GM18868 (cell line): ENCODE measurements around the gene TEAD4.

Experiments used
- ATAC-seq: cut with Tn5 transposase; IDR thresholded peaks from one replicate; pipeline ENCODE4 v1.9.1; 2021; ENCODE audit warnings: mild to moderate bottlenecking, moderate library complexity; ENCODE audit not compliant: unreplicated experiment

TEAD4 gene

DNA sequence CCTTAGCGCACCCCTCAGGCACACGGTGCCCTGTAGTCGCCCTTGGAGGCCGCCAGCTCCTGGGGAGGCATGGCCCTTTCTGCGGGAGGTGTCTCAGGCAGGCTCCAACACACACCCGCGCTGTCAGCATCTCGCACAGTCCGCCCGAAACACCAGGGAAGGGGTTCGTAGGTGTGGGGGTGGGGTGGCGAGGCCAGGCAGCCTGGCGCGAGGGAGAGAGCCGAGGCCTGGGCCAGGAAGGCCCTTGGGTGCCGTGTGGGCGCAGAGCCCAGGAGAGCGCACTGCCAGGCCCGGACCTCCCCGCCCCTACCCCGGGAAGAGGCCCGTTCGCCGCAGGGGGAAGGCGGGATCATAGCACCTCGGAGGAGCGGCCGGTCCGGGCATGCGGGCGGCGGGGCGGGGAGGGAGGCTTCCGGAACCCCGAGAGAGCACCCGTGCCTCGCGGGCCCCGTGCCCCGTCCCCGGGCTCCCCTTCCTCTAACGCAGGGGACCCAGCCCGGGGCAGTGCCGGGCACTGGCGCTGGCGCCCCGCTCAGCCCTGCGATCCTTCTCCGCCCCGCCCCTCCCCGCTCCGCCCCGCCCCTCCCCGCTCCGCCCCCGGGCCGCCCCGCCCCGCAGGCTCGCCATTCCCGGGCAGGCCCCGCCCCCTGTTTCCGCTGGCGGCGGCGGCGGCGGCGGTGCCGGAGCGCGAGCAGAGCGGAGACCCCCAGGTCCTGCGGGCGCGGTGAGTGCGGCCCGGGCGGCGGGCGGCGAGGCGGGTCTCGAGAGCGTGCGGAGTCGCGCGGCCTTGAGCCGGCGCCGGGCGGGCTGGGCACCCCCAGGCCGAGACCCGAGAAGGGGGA, 117.8 kb downstream of the TEAD4 start, which contains the start of gene TSPAN9:
Gene TSPAN9, plus strand, starts transcription at position 650 of the 842 bp plus-strand sequence. CDS start 123,815 bp downstream, outside the sequence.
- ATAC-seq: peak; percentile 68

DNA sequence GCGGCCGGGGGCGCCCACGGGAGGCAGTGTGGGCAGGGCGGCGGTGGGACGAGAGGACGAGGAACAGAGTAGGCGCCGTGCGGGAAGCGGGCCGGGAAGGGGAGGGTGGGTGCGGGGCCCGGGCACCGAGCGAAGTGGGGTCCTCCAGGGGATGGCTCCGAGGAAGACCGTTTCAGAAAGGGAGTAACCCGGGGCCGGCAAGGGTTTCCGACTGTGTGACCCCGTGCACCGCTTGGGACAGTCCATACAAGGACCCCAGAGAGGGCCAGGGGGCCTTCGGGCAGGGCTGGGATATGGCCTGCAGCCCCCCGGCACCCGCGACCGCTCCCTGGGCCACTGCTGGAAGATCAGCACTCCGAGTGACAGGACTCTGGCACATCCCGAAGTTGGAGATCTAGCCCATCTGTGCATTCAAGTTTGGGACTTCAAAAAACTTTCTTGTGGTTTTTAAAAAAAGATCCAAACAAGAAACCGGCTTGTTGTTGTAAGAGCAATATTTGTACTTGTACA, 118.4 kb downstream of the TEAD4 start:
- no peak for ATAC-seq

DNA sequence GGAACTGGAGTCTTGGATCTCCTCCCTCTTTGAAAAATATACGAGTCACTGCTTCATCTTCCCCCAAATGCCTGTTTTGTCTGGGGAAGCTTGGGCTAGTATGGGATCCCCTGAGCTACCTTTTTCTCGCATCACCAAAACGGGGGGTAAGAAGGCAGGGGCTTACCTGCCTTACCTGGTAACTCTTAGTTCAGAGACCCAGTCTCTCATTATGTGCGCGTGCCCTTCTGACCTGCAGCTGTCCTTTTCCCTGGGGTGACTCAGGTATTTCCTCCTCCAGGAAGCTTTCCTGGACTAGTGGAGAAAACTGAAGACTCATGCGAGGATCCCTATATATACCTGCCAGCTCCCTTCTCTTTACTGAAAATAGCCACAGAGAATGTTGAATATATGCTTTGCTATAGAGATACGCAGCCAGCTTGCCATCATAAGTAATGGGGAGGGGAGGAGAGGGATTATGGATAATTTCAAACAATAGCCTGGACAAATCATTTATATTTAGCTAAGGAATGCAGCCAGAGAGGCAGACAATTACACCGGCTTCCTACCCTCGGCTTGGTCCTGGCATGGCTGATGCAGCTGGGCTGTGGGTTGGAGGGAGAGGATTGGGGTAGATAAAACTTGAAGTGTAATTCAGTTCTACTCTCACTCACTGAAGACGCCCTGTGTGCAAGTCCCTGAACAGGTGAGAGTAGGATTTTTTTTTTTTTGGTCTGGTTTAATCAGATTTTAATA, 119.1 kb downstream of the TEAD4 start:
- ATAC-seq: no peak

DNA sequence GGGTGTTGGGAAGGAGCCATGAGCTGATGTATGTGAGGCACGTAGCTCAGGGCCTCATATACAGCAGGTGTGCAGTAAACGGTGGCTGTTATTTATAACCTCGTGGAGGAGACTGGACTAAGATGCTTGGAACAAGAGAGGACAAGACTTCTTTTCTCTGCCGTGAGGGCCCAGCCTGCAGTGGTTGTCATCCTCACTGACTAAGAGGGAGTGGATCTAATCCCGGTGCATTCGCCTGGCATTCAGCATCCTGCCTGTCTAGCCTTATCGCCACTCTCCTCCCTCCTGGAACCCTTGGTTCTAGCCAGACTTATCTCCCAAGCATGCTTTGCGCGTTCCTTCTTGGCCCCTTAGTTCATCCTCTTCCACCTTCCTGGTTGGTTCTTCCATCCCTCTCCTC, 121.9 kb downstream of the TEAD4 start:
- ATAC-seq: no peak

DNA sequence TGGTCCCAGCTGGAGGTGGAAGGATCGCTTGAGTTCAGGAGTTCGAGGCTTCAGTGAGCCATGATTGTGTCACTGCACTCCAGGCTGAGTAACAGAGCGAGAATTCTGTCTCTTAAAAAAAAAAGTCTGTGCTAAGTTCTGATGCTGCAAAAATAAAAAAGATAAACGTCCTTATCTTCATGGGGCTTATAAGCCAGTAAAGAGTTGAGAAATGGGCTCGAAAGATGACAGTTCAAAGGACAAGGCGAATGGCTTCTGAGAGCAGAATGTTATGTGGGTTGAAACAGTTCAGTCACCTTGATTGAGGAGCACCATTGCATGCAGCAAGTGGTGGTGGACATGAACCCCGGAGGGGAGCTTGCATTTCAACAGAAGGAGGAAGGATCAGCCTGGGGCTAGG, 122.7 kb downstream of the TEAD4 start:
- ATAC-seq: no peak

GRCh38 chr12:3083241-3083920, 124.2 kb downstream of the TEAD4 start:
- ATAC-seq: no peak

DNA sequence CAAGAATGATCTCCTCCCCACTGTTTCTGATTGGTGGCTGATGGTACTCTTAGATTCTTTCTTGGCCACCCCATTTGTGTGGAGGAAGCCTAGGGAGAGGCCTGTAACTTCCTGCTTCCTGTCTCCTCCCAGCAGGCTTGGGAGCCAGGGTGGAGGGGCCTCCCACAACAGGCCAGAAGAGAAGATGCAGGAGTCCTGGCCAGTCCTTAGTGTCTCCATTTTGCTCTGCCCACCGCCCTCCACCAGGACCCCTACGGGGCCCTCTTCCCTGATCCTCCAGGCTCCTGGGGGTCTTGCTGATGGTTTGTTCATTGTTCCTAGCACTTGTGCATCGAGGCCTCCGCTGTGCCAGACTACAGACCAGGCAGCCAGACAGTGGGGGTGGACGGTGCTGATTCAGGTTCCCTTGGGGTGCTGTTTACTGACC, 124.7 kb downstream of the TEAD4 start:
- no peak for ATAC-seq

DNA sequence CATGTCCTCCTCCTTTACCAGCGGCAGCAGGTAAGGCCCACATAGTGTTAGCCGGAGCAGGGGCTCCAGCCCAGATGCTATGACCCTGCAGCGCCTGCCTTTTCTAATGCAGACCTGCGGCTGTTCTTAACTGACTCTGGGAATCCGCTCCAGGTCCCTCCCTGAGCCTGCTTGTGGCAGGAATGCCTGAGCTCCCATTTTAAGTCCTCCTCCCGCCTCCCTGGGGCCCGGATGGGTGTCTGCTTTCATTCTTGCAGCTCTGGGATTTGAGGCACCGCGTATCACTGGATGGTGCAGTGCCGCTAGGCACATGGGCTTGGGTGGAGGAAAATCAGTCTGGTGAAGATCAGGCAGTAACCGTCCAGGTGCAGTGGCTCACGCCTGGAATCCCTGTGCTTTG, 125.5 kb downstream of the TEAD4 start:
- no peak for ATAC-seq

- ATAC-seq: no peak
Measured at GRCh38 chr12:3085341-3086139, 126.3 kb downstream of the TEAD4 start.

- ATAC-seq: no peak
Measured at GRCh38 chr12:3086211-3086610, 127.0 kb downstream of the TEAD4 start.

GRCh38 chr12:3086729-3087323, 127.6 kb downstream of the TEAD4 start:
- no peak for ATAC-seq

DNA sequence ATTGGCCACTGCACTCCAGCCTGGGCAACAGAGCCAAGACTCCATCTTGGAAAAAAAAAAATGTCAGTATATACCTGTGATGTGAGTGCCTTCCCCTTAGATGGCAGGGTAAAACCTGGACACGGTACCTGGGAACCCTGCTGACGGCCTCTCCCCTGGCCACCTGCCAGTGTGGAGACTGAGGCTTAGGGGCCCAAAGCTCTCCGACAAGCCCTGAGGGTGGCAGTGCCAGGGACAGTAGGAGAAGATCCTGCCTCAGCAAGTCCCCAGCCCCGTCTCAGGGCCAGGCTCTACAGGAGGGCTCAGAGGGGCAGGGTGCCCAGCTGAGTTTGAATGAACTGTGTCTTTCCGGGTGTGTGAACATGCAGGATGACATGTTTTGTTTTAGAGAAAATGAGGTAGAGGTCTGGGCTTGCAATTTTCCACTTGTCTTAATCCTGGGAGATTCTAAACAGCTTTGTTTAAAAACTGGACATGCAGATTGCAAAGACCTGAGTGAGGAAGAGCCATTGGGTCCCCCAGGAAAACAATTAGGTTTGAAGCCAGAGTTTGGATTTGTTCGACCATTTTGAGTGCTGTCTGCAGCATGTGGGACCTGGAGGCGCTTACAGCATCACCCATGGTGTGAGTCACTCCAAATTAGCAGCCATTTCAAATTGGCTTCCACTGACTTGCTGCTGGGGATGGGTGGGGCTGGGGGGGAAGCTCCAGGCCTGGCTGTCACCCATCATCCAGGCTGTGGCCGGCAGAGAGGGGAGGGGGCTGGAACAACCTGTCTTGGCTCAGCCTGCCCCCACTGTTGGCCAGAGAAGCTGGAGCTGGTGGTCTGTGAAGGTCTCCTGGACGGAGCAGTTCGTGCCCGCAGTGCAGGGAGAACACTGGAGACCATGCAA, 128.8 kb downstream of the TEAD4 start:
- ATAC-seq: no peak

DNA sequence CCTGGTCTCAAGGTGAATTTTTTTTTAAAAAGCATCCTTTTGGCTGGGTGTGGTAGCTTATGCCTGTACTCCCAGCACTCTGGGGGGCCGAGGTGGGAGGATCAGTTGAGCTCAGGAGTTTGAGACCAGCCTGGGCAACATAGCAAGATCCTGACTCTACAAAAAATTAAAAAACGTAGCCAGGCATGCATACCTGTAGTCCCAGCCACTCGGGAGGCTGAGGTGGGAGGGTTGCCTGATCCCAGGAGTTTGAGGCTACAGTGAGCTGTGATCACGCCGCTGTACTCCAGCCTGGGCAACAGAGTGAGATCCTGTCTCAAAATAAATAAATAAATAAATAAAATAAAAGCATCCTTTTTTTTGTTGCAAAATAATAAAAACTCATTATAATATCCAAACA, 130.4 kb downstream of the TEAD4 start:
- no peak for ATAC-seq
